ENCODE data around the gene DOCK4.

Gene DOCK4

DNA sequence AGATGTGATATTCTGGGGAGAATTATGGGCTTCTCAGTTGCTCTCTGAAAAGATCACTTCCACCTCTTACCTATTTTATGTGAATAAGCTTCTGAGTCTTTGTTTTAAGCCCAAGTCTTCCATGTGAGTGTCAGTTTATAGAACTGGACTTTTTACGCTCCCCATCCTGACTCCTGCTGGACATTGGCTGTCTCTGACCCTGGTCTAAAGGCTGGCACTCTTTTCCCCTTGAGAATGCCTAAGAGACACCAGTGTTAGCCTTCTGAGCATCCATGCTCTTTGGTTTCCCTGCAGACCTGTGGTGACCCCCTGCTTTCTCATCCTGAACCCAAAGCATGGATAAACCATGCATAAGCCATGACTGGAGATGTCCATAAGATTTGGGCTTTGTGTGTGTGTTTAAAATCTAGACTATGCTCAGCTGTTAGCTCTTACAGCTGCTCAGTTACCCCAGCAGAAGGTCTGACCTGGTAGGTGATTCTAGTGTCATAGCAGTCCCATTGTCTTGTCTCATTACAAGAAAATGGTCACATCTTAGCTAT, 495.3 kb downstream of the DOCK4 start:
- DNase-seq: no peak

DNA sequence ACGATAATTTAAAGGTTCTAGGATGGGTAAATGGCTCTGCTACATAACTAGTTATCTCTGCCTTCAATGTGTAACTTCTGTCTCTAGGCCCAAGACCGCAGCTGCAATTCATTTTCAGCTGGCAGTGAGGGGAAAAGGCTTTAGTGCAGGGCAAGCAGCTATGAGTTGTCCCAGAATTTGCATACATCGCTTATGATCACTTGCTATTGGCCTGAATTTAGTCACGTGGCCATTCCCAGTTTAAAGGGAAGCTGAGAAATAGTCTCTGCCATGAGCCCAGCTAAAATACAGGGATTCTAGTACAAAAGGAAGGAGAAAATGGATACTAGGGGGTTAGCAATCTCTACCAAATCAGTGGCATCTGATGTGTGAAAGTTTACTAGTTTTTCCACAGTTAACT, 498.1 kb downstream of the DOCK4 start:
- no peak for DNase-seq

DNA sequence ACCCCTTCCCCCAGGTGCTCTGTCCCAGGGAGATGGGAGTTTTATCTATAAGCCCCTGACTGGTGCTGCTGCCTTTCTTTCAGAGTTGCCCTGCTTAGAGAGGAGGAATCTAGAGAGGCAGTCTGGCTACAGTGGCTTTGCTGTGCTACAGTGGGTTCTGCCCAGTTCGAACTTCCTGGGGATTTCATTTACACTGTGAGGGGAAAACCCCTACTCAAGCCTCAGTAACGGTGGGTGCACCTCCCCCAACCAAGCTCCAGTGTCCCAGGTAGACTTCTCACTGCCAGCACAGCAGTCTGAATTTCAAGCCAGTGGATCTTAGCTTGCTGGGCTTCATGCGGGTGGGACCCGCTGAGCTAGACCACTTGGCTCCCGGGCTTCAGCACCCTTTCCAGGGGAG, 500.4 kb downstream of the DOCK4 start:
- DNase-seq: no peak

DNA sequence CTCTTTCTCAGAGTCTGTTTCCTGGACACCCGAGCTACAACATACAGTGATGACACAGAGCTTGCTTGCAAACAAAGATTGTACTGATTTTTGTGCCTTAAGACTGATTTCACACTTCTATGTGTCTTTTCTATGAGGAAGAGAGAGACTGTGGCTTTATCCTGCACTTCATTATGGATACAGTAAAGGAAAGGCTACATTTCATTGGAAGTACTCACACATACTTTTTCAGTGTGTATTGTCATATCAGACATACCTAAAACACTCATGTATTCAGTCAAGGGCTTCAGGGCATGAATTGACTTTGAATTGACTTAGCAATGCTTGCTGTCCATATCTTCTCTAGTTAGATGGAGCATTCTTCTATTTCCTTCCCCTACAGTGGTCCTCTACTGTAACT, 508.4 kb downstream of the DOCK4 start:
- DNase-seq: peak; percentile 15

DNA sequence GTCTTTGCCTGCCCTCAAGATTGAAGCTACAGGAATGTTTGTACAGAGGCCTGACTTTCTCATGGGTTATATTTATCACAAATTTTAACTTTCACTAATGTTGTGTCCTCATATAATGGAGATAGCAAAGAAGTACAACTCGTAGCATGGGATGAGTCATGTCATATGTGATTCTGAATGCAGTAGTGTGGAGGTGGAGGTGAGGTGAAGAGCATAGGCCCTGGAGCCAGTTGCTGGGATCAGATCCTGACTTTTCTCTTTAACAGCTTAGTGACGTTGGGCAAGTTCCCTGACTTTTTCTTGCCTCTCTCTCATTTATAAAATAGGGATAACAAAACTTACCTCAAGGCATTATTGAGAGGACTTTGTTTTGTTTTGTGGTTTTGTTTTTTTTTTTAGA, 511.8 kb downstream of the DOCK4 start:
- DNase-seq: no peak

DNA sequence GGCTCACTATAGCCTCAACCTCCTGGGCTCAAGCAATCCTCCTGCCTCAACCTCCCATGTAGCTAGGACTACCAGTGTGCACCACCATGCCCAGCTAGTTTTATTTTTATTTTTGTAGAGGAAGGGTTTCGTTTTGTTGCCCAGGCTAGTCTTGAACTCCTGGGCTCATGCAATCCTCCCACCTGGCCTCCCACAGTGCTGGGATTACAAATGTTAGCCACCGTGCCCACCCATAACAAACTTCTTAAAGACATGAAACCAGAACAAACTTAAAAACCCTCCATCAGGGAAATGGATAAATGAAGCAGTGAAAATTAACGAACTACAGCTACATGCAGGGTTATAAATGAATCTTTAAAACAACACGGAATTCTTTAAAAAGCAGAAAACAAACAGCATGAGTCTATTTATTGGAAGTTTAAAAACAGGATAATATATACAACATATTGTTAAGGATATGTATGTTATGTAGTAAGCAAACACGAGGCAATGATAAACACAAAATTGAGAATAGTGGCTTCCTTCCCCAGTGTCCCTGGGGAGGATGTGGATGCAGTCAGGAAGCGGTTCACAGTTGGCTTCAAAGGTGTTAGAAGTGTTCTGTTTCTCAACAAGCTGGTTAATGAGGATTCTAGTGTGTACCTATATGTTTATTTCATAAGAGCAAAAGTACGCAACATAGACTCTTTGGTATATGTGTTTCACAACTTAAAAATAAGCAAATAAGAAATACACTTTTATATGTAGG, 515.7 kb downstream of the DOCK4 start:
- no peak for DNase-seq

DNA sequence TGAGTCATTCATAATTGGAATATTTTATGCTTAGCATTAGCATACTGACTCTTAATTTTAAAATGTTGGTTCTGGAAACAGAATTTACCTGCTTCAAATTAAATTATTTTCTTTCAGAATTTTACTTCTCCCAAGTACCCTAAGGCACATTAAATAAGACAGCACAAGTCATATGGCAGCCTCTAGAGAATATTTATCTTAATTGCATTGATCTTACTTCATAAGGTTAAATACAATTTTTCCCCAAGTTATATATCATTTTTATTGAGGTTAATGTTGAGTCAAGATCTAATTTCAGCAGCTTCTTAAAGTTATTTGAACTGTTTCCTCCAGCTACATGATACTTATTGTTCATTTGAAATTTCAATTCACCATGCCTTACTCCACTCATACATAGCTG, 520.9 kb downstream of the DOCK4 start:
- no peak for DNase-seq

DNA sequence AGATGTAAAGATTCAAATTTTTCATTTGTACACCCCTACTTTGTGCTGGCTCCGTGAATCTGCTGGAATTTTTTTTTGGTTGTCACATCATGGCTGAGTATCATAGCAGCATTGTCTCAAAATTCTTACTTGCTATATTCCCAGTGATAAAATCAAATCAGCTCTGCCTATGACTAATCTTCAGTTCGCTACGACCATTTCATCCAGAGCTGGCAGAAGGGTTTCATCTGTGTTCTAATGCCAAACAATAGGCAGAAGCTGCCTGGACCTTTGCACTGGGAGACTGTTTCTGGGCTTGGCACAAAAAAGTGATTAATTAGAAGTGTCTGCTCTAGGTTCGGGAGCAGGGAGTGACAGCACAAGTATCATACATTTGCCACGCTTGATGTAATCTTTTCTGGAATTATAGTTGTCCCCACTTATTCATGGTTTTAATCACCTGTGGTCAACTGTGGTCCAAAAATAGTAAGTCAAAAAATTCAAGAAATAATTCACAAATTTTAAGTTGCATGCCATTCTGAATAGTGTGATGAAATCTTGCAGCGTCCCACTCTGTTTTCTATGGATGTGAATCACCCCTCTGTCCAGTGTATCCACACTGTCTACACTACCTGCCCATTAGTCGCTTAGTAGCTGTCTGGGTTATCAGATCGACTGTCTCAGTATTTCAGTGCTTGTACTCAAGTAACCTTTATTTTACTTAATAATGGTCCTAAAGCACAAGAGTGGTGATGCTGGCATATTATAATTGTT, 523.4 kb downstream of the DOCK4 start:
- peak; percentile 19 for DNase-seq

DNA sequence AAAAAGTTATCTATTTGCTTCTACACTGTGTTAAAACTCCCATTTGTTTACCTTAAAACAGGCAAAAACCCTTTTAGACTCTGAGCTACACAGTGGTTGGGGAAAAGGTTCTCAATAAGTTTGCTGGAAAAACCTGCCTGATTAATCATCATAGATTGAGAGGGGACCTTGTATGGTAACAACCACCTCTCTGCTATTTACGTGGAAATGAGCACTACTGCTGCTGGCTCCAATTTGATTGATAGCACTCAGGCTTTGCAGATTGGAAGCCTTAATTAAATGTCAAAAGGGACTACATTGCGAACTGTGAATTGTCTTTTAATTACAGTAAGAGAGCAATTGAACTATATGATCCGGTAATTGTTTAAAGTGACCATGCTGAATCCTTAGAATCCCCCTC, 525.0 kb downstream of the DOCK4 start:
- DNase-seq: no peak

DNA sequence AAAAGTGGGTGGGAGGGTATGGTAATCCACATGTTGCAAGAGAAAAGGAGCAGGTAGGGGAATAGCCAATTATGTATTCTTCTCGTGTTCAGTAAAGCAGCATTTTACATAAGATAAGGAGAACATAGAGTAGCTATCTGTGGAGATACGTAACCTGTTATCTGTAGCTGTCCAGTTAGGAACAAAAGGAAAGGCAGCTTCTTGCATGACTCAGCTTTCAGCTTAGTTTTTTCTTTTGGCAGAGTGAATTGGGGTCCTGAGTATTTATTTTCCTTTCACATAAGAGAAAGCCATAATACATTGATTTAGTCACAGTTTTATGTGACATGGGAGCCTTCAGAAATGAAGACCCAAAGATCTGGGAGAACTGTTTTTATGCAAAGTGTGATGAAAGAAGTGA, 527.2 kb downstream of the DOCK4 start:
- no peak for DNase-seq

DNA sequence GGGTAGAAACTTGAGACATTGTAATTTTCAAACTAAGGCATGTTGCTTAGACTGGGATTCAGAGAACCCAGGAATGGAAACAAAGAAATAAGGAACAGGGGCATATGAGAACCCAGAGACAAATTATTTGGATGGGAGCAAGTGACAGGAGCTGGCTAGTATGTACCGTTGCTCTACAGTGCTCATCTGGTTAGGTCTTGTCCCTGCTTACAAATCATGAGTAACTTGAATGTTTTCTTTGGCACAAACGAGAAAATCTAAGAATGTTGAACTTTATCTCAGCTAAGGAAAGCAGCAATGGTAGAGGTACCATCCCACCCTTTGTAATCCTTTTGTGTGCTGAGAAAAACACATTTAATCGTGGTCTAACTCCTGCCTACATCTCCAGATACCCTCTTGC, 527.9 kb downstream of the DOCK4 start:
- peak; percentile 11 for DNase-seq

DNA sequence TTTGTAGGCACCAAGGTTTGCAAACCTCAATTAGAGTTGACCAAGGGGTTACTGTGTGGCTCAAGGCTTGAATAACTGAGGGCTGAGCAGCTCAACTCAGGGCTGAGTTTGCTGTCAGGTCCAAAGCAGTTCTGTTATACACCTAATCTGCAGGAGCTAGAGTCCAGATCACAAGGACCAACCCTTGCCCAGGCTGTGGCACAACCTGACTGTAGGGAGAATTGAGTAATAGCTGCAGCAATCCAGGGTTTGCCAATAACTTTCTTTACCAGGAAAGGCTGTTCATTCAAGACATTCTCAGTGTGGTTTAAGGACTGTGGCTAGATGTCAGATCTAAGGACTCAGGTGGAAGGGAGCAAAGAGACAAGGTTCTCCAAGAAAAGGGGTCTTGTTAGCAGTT, 528.4 kb downstream of the DOCK4 start:
- no peak for DNase-seq

DNA sequence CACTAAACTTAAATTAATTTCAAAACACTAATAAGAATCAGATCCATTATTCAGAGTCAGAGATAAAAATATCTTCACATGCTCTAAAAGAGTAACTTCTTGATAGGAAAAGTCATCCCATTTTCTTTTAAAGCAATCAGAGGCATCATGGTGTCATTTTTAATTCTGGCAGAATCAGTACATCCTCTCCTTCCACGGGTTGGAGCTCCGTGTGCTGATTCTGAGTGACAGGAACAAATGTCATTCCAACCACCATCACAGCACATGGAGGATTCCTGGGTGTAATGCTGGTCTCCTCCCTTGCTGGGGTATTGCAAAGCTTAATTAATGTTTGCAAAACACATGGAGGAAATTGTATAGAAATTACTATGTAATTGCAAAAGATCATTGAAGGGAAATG, 529.4 kb downstream of the DOCK4 start:
- no peak for DNase-seq

Measured in fibroblast of skin of scalp (primary cell).